A673 (cell line): ENCODE data around the gene TLE6. TPM values are rescaled to one million over a fixed set of nuclear protein-coding genes. Genes with fewer than 3 reads are reported as not detected.

Source experiments
- BruUV-seq: library from RNA; stranded (reverse); fragments of 400-500 nt; replicated peaks from 2 replicates; lab custom pipeline; 2021; lab: Mats Ljungman, UMichigan
- CTCF ChIA-PET: fragments of 300-600 bp; sonication (Branson Sonifier 250); formaldehyde crosslinking; loops from one replicate; lab custom pipeline; 2022; ENCODE audit warnings: antibody characterized with exemption; lab: Charles Lee
- POLR2A ChIA-PET: fragments of 300-600 bp; sonication (Branson Sonifier 250); formaldehyde crosslinking; loops from one replicate; lab custom pipeline; 2022; ENCODE audit warnings: antibody characterized with exemption; ENCODE audit not compliant: low non-redundant PET; lab: Charles Lee
- DNase-seq: peaks from one replicate; pipeline ENCODE4 v3.0.0-alpha.2; 2015; ENCODE audit warnings: low spot score
- H3K27ac ChIP-seq: fragments of 200-600 bp; sonication (generic); 2 replicates; pipeline ENCODE4 v1.5.1; 2016; ENCODE audit warnings: mixed run types, low read depth, mild to moderate bottlenecking, mixed read lengths, antibody characterized with exemption, low read length; ENCODE audit not compliant: poor library complexity, severe bottlenecking
- H3K27me3 ChIP-seq: fragments of 200-600 bp; sonication (generic); replicated peaks from 2 replicates; pipeline ENCODE4 v1.6.1; 2017; ENCODE audit warnings: mixed run types, low read depth, mild to moderate bottlenecking, mixed read lengths, antibody characterized with exemption, low read length; ENCODE audit not compliant: insufficient read depth, poor library complexity
- H3K36me3 ChIP-seq: fragments of 200-600 bp; sonication (generic); 2 replicates; pipeline ENCODE4 v1.6.1; 2016; ENCODE audit warnings: mixed run types, mild to moderate bottlenecking, mixed read lengths, antibody characterized with exemption, low read length; ENCODE audit not compliant: insufficient read depth, poor library complexity, severe bottlenecking
- H3K4me1 ChIP-seq: fragments of 200-600 bp; sonication (generic); 2 replicates; pipeline ENCODE4 v1.6.1; 2017; ENCODE audit warnings: mixed run types, mild to moderate bottlenecking, mixed read lengths, antibody characterized with exemption, low read length; ENCODE audit not compliant: insufficient read depth, poor library complexity, severe bottlenecking
- H3K4me3 ChIP-seq: fragments of 200-600 bp; sonication (generic); 2 replicates; pipeline ENCODE4 v1.5.1; 2016; ENCODE audit warnings: low read depth, mixed run types, mild to moderate bottlenecking, mixed read lengths, low read length; ENCODE audit not compliant: poor library complexity, severe bottlenecking
- H3K9me3 ChIP-seq: fragments of 200-600 bp; sonication (generic); 2 replicates; pipeline ENCODE4 v1.6.1; 2016; ENCODE audit warnings: mixed run types, low read depth, mild to moderate bottlenecking, mixed read lengths, antibody characterized with exemption, low read length; ENCODE audit not compliant: poor library complexity, severe bottlenecking
- CTCF ChIP-seq: fragments of 300-800, 200-600 bp; sonication (generic); conservative IDR thresholded peaks from 2 replicates; pipeline ENCODE4 v1.5.1; 2017; ENCODE audit warnings: low read depth, mild to moderate bottlenecking, antibody characterized with exemption, low read length, moderate library complexity, mixed read lengths
- EZH2 ChIP-seq: fragments of 200-600 bp; sonication (generic); IDR thresholded peaks from 2 replicates; pipeline ENCODE4 v1.6.1; 2017; ENCODE audit warnings: borderline replicate concordance, low read depth, mild to moderate bottlenecking, mixed read lengths, antibody characterized with exemption, low read length; ENCODE audit not compliant: poor library complexity, severe bottlenecking
- intact Hi-C: fragments of 100-400 bp; cut with micrococcal nuclease; formaldehyde crosslinking; loops from one replicate; pipeline ENCODE4 v1.10.0; 2022; ENCODE audit not compliant: unreplicated experiment
- total RNA-seq: library from RNA; stranded (reverse); gene quantifications from 2 replicates; pipeline ENCODE4 v1.2.3, GENCODE V29; 2021

TLE6 gene
- total RNA-seq, 1 experiment from 2014 or later = not detected

- no peak overlapping the region for H3K4me3 ChIP-seq
- TF ChIP-seq EZH2 = no peak
- TF ChIP-seq CTCF = no peak
- H3K4me1 ChIP-seq = peaks cover 5% of the 10 kb centered on the region
- ChIA-PET POLR2A (interaction anchor here (0.6 kb wide), 1 partner anchor 131 kb away, joined by 3 read pairs; no protein-coding TSS in a partner anchor), CTCF (no interaction called here)
- H3K27me3 ChIP-seq = no peaks in the 10 kb centered on the region
- intact Hi-C loops = no loop called here
- no peaks in the 10 kb centered on the region for H3K36me3 ChIP-seq
- H3K27ac ChIP-seq = no peak overlapping the region
- H3K9me3 ChIP-seq = no peaks in the 10 kb centered on the region
- no peak for DNase-seq
- BruUV-seq = no TSS peak
These were observed 7.0 kb upstream of the TLE6 start for GRCh38 chr19:2970201-2970835.

- no peaks in the 10 kb centered on the region for H3K36me3 ChIP-seq
These were observed 4.1 kb upstream of the TLE6 start for GRCh38 chr19:2973229-2973628.

GRCh38 chr19:2974342-2975041 lies 2.9 kb upstream of the TLE6 start:
- Histone ChIP-seq H3K4me3 (no peak overlapping the region), H3K9me3 (no peaks in the 10 kb centered on the region), H3K27me3 (no peaks in the 10 kb centered on the region), H3K27ac (no peak overlapping the region), H3K36me3 (no peaks in the 10 kb centered on the region), H3K4me1 (peaks cover 19% of the 10 kb centered on the region)
- TF ChIP-seq EZH2 = no peak
- no peak for TF ChIP-seq CTCF
- ChIA-PET POLR2A (no interaction called here), CTCF (no interaction called here)
- DNase-seq = peak; percentile 45
- intact Hi-C loops = no loop called here
- no TSS peak for BruUV-seq

More at GRCh38 chr19:2973229-2973628, 4.1 kb upstream of the TLE6 start:
- ChIA-PET CTCF (interaction anchor here (0.6 kb wide), 1 partner anchor 22 kb away, joined by 6 read pairs; no protein-coding TSS in a partner anchor), POLR2A (no interaction called here)
- no TSS peak for BruUV-seq
- Histone ChIP-seq H3K4me3 (no peak overlapping the region), H3K4me1 (peaks cover 24% of the 10 kb centered on the region), H3K9me3 (no peaks in the 10 kb centered on the region), H3K27me3 (no peaks in the 10 kb centered on the region), H3K27ac (no peak overlapping the region)
- no peak for TF ChIP-seq CTCF
- TF ChIP-seq EZH2 = no peak
- intact Hi-C loops = no loop called here
- no peak for DNase-seq
